PC-9 (cell line): ENCODE results near the gene IQGAP3. TPM values are rescaled to one million over a fixed set of nuclear protein-coding genes. Genes with fewer than 3 reads are reported as not detected.

Experiments used
- BruUV-seq: library from RNA; stranded (reverse); fragments of 400-500 nt; replicated peaks from 2 replicates; lab custom pipeline; 2021; lab: Mats Ljungman, UMichigan
- CTCF ChIA-PET: fragments of 300-600 bp; sonication (Branson Sonifier 250); formaldehyde crosslinking; loops from one replicate; lab custom pipeline; 2022; ENCODE audit warnings: antibody characterized with exemption; lab: Charles Lee
- POLR2A ChIA-PET: fragments of 300-600 bp; sonication (Branson Sonifier 250); formaldehyde crosslinking; loops from one replicate; lab custom pipeline; 2022; ENCODE audit warnings: antibody characterized with exemption; ENCODE audit not compliant: unreplicated experiment; lab: Charles Lee
- DNase-seq, 2 experiments: peaks; one replicate each; pipeline versions ENCODE4 v3.0.0 to v3.0.0-alpha.2; 2015 to 2022; ENCODE audit warnings: mixed read lengths in 1 of 2
- H2AFZ ChIP-seq: fragments of 200-600 bp; sonication (generic); 2 replicates; pipeline ENCODE4 v1.8.1; 2017; ENCODE audit warnings: antibody characterized with exemption
- H3F3A ChIP-seq: fragments of 200-600 bp; sonication (generic); 2 replicates; pipeline ENCODE4 v1.8.1; 2017; ENCODE audit warnings: antibody characterized with exemption, mild to moderate bottlenecking, low read depth; ENCODE audit not compliant: insufficient read depth
- H3K27ac ChIP-seq: fragments of 200-600 bp; sonication (generic); 2 replicates; pipeline ENCODE4 v1.6.1; 2016; ENCODE audit warnings: mixed run types
- H3K27me3 ChIP-seq: fragments of 200-600 bp; sonication (generic); 2 replicates; pipeline ENCODE4 v1.6.1; 2016; ENCODE audit warnings: low read depth, mixed run types; ENCODE audit not compliant: insufficient read depth
- H3K36me3 ChIP-seq: fragments of 200-600 bp; sonication (generic); 2 replicates; pipeline ENCODE4 v1.6.1; 2016; ENCODE audit warnings: low read depth, mixed run types
- H3K4me1 ChIP-seq: fragments of 200-600 bp; sonication (generic); replicated peaks from 2 replicates; pipeline ENCODE4 v1.6.1; 2016; ENCODE audit warnings: mixed run types; ENCODE audit not compliant: insufficient read depth
- H3K4me2 ChIP-seq: fragments of 200-600 bp; sonication (generic); 2 replicates; pipeline ENCODE4 v1.6.1; 2017; ENCODE audit warnings: mixed run types
- H3K4me3 ChIP-seq: fragments of 200-600 bp; sonication (generic); 2 replicates; pipeline ENCODE4 v1.6.1; 2016; ENCODE audit warnings: mixed run types
- H3K79me2 ChIP-seq: fragments of 200-600 bp; sonication (generic); 2 replicates; pipeline ENCODE4 v1.6.1; 2017; ENCODE audit warnings: low read depth, mixed run types
- H3K9me2 ChIP-seq: fragments of 200-600 bp; sonication (generic); 2 replicates; pipeline ENCODE4 v1.8.1; 2017; ENCODE audit warnings: mild to moderate bottlenecking; ENCODE audit not compliant: insufficient read depth
- H3K9me3 ChIP-seq: fragments of 200-600 bp; sonication (generic); 2 replicates; pipeline ENCODE4 v1.8.1; 2016; ENCODE audit warnings: low read depth; ENCODE audit not compliant: insufficient read depth
- H4K20me1 ChIP-seq: fragments of 200-600 bp; sonication (generic); 2 replicates; pipeline ENCODE4 v1.8.1; 2017; ENCODE audit not compliant: insufficient read depth
- CTCF ChIP-seq: fragments of 200-600 bp; sonication (generic); conservative IDR thresholded peaks from 2 replicates; pipeline ENCODE4 v1.6.1; 2017; ENCODE audit warnings: mixed run types, antibody characterized with exemption, mild to moderate bottlenecking, moderate library complexity
- EZH2 ChIP-seq: fragments of 200-600 bp; sonication (generic); IDR thresholded peaks from 2 replicates; pipeline ENCODE4 v1.8.0; 2017; ENCODE audit warnings: antibody characterized with exemption, low read depth
- intact Hi-C: fragments of 100-400 bp; cut with micrococcal nuclease; formaldehyde crosslinking; loops from one replicate; pipeline ENCODE4 v1.10.0; 2022; ENCODE audit not compliant: unreplicated experiment
- total RNA-seq: library from RNA; stranded (reverse); gene quantifications from 2 replicates; pipeline ENCODE4 v1.2.3, GENCODE V29; 2021

IQGAP3 gene
- total RNA-seq, 1 experiment from 2014 or later: 63.1 TPM

DNA sequence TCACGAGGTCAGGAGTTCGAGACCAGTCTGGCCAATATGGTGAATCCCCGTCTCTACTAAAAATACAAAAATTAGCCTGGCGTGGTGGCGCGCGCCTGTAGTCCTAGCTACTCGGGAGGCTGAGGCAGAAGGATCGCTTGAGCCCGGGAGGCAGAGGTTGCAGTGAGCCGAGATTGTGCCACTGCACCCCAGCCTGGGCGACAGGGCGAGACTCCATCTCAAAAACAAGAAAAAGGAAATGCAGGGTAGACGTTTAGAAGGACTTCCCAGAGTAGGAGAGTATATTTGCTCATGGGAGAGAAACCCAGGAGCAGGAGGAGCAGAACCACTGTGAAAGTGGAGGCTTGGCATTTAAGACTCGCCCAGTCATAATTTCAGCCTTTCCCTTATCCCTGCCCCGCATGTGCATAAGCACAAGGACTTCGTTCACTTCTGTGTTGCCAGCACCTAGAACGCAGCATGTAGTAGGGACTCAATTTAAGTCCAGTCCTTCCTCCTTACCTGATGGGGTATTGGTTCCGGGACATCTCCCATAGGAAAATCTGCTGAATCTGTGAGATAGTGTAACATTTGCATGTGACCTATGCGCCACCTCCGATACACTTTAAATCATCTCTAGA, 66.6 kb downstream of the IQGAP3 start:
- H3K4me2 ChIP-seq: peak overlapping the region; percentile 98
- H3K4me1 ChIP-seq: peaks cover 43% of the 10 kb centered on the region
- H3K9me2 ChIP-seq: no peaks in the 10 kb centered on the region
- H3K9me3 ChIP-seq: no peaks in the 10 kb centered on the region
- no peaks in the 10 kb centered on the region for H3K27me3 ChIP-seq
- ChIA-PET CTCF (interaction anchor here (0.7 kb wide), 1 partner anchor 122 kb away, joined by 7 read pairs; no protein-coding TSS in a partner anchor), POLR2A (no interaction called here)
- no peaks in the 10 kb centered on the region for H3K36me3 ChIP-seq
- peak overlapping the region; percentile 97 for H3K27ac ChIP-seq
- intact Hi-C loops: loop anchor here (10.0 kb wide), 1 partner anchor 381 kb away; no protein-coding TSS in a partner anchor
- no peak for DNase-seq
- BruUV-seq: TSS peak; percentile 14
- H3K4me3 ChIP-seq: peak overlapping the region; percentile 32; the same call in 1 of the 2 replicates
- H3F3A ChIP-seq: peaks cover 32% of the 10 kb centered on the region; the same call in 1 of the 2 replicates
- 0 out of 2 replicates have a peak, but pooled peaks cover 4% of the 10 kb centered on the region for H3K79me2 ChIP-seq
- H2AFZ ChIP-seq: peak overlapping the region; percentile 76; the same call in 1 of the 2 replicates
- no peaks in the 10 kb centered on the region for H4K20me1 ChIP-seq
- no peak for TF ChIP-seq CTCF
- no peak for TF ChIP-seq EZH2

GRCh38 chr1:156504821-156505678, 67.3 kb downstream of the IQGAP3 start:
- H3K4me1 ChIP-seq: peaks cover 43% of the 10 kb centered on the region
- H3F3A ChIP-seq: peaks cover 32% of the 10 kb centered on the region; the same call in 1 of the 2 replicates
- peaks cover 8% of the 10 kb centered on the region for H3K79me2 ChIP-seq
- peak overlapping the region; percentile 98 for H3K4me2 ChIP-seq
- no peaks in the 10 kb centered on the region for H3K27me3 ChIP-seq
- no TSS peak for BruUV-seq
- peak overlapping the region; percentile 76 for H2AFZ ChIP-seq
- no peaks in the 10 kb centered on the region for H3K36me3 ChIP-seq
- peak overlapping the region; percentile 97 for H3K27ac ChIP-seq
- TF ChIP-seq CTCF (no peak), EZH2 (no peak)
- CTCF ChIA-PET: interaction anchor here (0.7 kb wide), 1 partner anchor 122 kb away, joined by 7 read pairs; no protein-coding TSS in a partner anchor
- no peaks in the 10 kb centered on the region for H3K9me3 ChIP-seq
- H4K20me1 ChIP-seq: 0 out of 2 replicates have a peak, but pooled peaks cover 2% of the 10 kb centered on the region
- H3K4me3 ChIP-seq: peak overlapping the region; percentile 32; the same call in 1 of the 2 replicates
- POLR2A ChIA-PET: interaction anchor here (0.6 to 1.0 kb wide), 4 partner anchors 47 to 157 kb away, joined by 3 to 8 read pairs (median 4); no protein-coding TSS in a partner anchor
- intact Hi-C loops: loop anchor here (5.0 to 10.0 kb wide), 4 partner anchors 67 to 587 kb away; partner anchors contain the start of gene IQGAP3
- peak; percentile 92 to 93 for DNase-seq
- H3K9me2 ChIP-seq: no peaks in the 10 kb centered on the region

GRCh38 chr1:156504438-156504813, 67.9 kb downstream of the IQGAP3 start:
- Histone ChIP-seq H4K20me1 (peaks cover 6% of the 10 kb centered on the region; the same call in 1 of the 2 replicates), H3K27ac (peak overlapping the region; percentile 97), H3K27me3 (no peaks in the 10 kb centered on the region), H3K4me3 (peak overlapping the region; percentile 32; the same call in 1 of the 2 replicates), H3K36me3 (no peaks in the 10 kb centered on the region), H3K4me1 (peaks cover 43% of the 10 kb centered on the region), H3K9me2 (no peaks in the 10 kb centered on the region), H3K79me2 (peaks cover 13% of the 10 kb centered on the region), H3K4me2 (peak overlapping the region; percentile 98), H3K9me3 (no peaks in the 10 kb centered on the region), H2AFZ (peak overlapping the region; percentile 76), H3F3A (peaks cover 32% of the 10 kb centered on the region; the same call in 1 of the 2 replicates)
- intact Hi-C loops: loop anchor here (5.0 to 10.0 kb wide), 4 partner anchors 68 to 588 kb away; partner anchors contain the start of gene IQGAP3
- no peak for TF ChIP-seq CTCF
- TF ChIP-seq EZH2: no peak
- no TSS peak for BruUV-seq
- CTCF ChIA-PET: no interaction called here
- DNase-seq: no peak
- POLR2A ChIA-PET: interaction anchor here (0.6 to 1.0 kb wide), 4 partner anchors 47 to 156 kb away, joined by 3 to 8 read pairs (median 4); no protein-coding TSS in a partner anchor
